Measurements from ENCODE around the gene STRA8.

Gene STRA8

DNA sequence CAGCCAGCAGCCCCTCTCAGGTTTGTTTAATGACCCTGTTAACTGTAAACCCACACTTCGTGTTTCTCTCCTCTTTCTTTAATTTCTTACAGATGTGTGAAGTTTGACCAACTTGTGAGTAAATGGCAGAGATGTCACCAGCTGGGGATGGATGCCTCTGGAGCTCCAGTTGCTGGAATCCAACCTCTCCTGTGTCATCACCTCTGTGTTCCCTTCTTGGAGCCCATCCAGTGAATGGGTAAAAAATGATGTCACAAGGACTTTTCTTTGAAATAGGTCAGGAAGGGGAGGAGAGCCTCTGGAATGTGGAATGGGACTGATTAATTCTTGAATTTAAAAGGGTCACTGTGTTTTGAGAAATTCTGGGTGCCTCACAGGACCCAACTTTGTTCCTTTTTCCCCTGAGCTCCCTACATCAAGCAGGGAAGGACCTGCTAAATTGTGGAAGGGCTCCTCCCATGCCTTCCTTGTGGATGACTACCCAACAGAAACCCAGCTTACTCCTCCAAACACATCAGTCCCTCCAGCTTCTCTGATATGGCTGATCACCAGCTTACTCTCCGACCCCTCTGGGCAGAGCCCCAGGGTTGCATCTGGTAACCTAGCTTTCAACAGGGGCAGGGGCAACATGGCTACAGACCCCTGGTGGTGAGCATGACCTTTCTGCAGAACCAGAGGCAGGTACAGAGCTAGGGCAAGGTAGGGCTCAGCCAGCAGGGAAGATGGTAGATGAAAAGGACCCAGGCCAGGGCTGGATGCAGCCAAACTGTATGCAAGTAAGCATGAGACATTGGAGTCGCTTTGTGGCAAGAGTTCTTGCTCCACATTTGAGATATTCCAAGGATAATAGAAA lies 67.5 kb downstream of the STRA8 start:
- Histone ChIP-seq H3K4me3 (ENCODE audit: low read depth in 1 of 2, low read length in 2 of 2) (no peak overlapping the region), H3K27ac (ENCODE audit: low read depth, low read length) (no peak overlapping the region), H3K9ac (ENCODE audit: low read length) (no peak overlapping the region), H3K27me3 (ENCODE audit: control insufficient read depth in 1 of 2, insufficient read depth in 2 of 2, low read length in 2 of 2) (no peaks in the 10 kb centered on the region), H3K9me3 (ENCODE audit: low read length) (peaks cover 3% of the 10 kb centered on the region), H3K36me3 (ENCODE audit: insufficient read depth, low read length) (no peaks in the 10 kb centered on the region), H3K4me1 (ENCODE audit: insufficient read depth, low read length) (no peaks in the 10 kb centered on the region)

All from muscle layer of colon (tissue), 2 donors.